Breast epithelium (tissue), 3 donors: ENCODE measurements around the gene NUP37.
"Not testable (repeated sequence)": the region's sequence is repeated elsewhere in the genome, so short reads cannot be mapped to it uniquely, and the experiment has no call there.

ENCODE experiments used
- POLR2A ChIP-seq: fragments of 450-650 bp; IDR thresholded peaks from one replicate; pipeline ENCODE4 v1.6.1; 2016; ENCODE audit warnings: antibody characterized with exemption, mild to moderate bottlenecking, moderate library complexity
- POLR2AphosphoS5 ChIP-seq, 3 donors: sonication (generic); formaldehyde crosslinking; IDR thresholded peaks; one replicate each; pipeline ENCODE4 v1.6.1; 2017; ENCODE audit warnings: antibody characterized with exemption in 3 of 3
- TF ChIP-seq, protein P1 (sequence below), 3 donors: fragments of 450-650 bp; IDR thresholded peaks; one replicate each; pipeline ENCODE4 v1.5.1; 2016 to 2017; ENCODE audit warnings: antibody characterized with exemption in 3 of 3, mild to moderate bottlenecking in 3 of 3, moderate library complexity in 3 of 3

DNA sequence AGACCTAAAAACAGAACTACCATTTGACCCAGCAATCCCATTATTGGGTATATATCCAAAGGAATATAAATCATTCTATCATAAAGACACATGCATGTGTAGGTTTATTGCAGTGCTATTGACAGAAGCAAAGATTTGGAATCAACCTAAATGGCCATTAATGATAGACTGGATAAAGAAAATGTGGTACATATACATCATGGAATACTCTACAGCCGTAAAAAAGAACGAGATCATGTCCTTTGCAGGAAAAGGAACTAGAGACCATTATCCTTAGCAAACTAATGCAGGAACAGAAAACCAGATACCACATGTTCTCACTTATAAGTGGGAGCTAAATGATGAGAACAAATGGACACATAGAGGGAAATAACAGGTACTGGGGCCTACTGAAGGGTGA, 11.5 kb upstream of the NUP37 start:
- not testable (repeated sequence) for TF ChIP-seq POLR2A; POLR2AphosphoS5 (IDR thresholded peaks at IDR 0.05)
- TF ChIP-seq, protein P1, sequence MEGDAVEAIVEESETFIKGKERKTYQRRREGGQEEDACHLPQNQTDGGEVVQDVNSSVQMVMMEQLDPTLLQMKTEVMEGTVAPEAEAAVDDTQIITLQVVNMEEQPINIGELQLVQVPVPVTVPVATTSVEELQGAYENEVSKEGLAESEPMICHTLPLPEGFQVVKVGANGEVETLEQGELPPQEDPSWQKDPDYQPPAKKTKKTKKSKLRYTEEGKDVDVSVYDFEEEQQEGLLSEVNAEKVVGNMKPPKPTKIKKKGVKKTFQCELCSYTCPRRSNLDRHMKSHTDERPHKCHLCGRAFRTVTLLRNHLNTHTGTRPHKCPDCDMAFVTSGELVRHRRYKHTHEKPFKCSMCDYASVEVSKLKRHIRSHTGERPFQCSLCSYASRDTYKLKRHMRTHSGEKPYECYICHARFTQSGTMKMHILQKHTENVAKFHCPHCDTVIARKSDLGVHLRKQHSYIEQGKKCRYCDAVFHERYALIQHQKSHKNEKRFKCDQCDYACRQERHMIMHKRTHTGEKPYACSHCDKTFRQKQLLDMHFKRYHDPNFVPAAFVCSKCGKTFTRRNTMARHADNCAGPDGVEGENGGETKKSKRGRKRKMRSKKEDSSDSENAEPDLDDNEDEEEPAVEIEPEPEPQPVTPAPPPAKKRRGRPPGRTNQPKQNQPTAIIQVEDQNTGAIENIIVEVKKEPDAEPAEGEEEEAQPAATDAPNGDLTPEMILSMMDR (IDR thresholded peaks at IDR 0.05), result not testable (repeated sequence)
